A549 (cell line): ENCODE results near the gene PTPDC1.

ENCODE experiments used
- BHLHE40 ChIP-seq: IDR thresholded peaks from 2 replicates; pipeline ENCODE4 v1.6.1; 2012; ENCODE audit warnings: low read depth, low read length, inconsistent platforms
- CBX8 ChIP-seq: fragments of 200-600 bp; sonication (generic); IDR thresholded peaks from 2 replicates; pipeline ENCODE4 v1.6.1; 2016
- CHD2 ChIP-seq: fragments of 150-350 bp; IDR thresholded peaks from 2 replicates; pipeline ENCODE4 v1.6.1; 2014; ENCODE audit warnings: low read length; ENCODE audit not compliant: partially characterized antibody
- CTCF ChIP-seq: fragments of >200 bp; sonication (Bioruptor Twin); formaldehyde crosslinking; IDR thresholded peaks from 3 replicates; pipeline ENCODE4 v1.5.1; 2016
- ELK1 ChIP-seq: fragments of 150-350 bp; IDR thresholded peaks from 2 replicates; pipeline ENCODE4 v1.6.1; 2014; ENCODE audit warnings: low read depth, mild to moderate bottlenecking, low read length
- EP300 ChIP-seq, 2 experiments: fragments of >200 bp; sonication (Bioruptor Twin); formaldehyde crosslinking; IDR thresholded peaks; 2 replicates in 1 of 2; 3 replicates in 1 of 2; pipeline ENCODE4 v1.6.1; 2016 to 2017
- POLR2A ChIP-seq: IDR thresholded peaks from 2 replicates; pipeline ENCODE4 v1.6.1; 2012; ENCODE audit warnings: mild to moderate bottlenecking, low read length
- RAD21 ChIP-seq, 2 experiments: fragments of >200 bp in 1 of 2; sonication (Bioruptor Twin) in 1 of 2; formaldehyde crosslinking in 1 of 2; IDR thresholded peaks in 1 of 2; conservative IDR thresholded peaks in 1 of 2; 2 replicates in 1 of 2; 3 replicates in 1 of 2; pipeline ENCODE4 v1.6.1; 2012 to 2018; ENCODE audit warnings: inconsistent platforms in 1 of 2
- REST ChIP-seq: fragments of 200-600 bp; sonication (generic); IDR thresholded peaks from 2 replicates; pipeline ENCODE4 v1.6.1; 2016; ENCODE audit warnings: antibody characterized with exemption, mild to moderate bottlenecking, moderate library complexity
- SMC3 ChIP-seq: fragments of >200 bp; sonication (Bioruptor Twin); formaldehyde crosslinking; IDR thresholded peaks from 3 replicates; pipeline ENCODE4 v1.6.1; 2018; ENCODE audit warnings: inconsistent platforms
- ZSCAN20 ChIP-seq: fragments of 250-450 bp; sonication (Bioruptor Pico); IDR thresholded peaks from 2 replicates; pipeline ENCODE4 v1.8.0; 2022; ENCODE audit warnings: mild to moderate bottlenecking, moderate library complexity

- no peak for TF ChIP-seq CTCF
- TF ChIP-seq RAD21 (conservative IDR thresholded peaks at IDR 0.05 in 1 of 2, IDR thresholded peaks at IDR 0.05 in 1 of 2), result no peak
- TF ChIP-seq SMC3, result no peak
- TF ChIP-seq ELK1, result no peak
- no peak for TF ChIP-seq BHLHE40
- no peak for TF ChIP-seq POLR2A
- TF ChIP-seq CHD2, result no peak
- TF ChIP-seq REST, result no peak
- no peak for TF ChIP-seq EP300 (IDR thresholded peaks at IDR 0.05)
- no peak for TF ChIP-seq CBX8
- no peak for TF ChIP-seq ZSCAN20 (CRISPR knock-in tag)
Observed at GRCh38 chr9:94079236-94079635, 5.0 kb upstream of the PTPDC1 start.
